NCI-H1930 (cell line): ENCODE data around the gene TRIM41.
"Not testable (repeated sequence)": the region's sequence is repeated elsewhere in the genome, so short reads cannot be mapped to it uniquely, and the experiment has no call there.

Experiments
- DNase-seq, 2 experiments: peaks; one replicate each; lab custom pipeline; 2025; lab: John Stamatoyannopoulos, UW

The TRIM41 gene

DNA sequence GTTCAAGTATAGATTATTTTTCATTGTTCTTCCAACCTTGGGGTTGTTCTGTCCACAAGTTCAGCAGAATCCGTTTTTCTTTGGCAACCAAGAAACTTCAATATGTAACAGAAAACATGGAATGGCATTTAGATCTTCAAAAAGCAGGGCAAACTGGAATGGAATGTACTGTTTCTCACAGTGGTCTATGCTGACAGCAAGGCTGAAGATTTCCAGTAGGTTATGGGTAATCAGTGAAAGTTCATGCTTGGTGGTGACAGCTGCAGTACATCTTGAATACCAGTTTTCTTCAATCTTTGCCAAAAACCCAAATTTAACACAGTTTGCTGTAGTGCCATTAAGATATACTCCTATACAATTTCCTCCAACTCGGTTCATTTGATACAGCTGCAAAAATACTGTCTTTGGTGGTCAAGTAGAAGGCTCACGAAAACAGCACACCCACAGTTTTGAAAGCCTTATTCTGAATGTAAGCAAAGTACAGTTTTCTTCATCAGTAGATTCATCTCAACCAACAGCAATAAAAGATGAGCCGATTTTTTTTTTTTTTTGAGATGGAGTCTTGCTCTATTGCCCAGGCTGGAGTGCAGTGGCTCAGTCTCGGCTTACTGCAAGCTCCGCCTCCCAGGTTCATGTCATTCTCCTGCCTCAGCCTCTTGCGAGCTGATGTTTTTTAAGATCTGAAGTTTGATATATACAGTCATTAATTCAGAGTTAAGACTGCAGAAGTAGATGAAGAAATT lies 32.9 kb downstream of the TRIM41 start:
- DNase-seq = no peak

DNA sequence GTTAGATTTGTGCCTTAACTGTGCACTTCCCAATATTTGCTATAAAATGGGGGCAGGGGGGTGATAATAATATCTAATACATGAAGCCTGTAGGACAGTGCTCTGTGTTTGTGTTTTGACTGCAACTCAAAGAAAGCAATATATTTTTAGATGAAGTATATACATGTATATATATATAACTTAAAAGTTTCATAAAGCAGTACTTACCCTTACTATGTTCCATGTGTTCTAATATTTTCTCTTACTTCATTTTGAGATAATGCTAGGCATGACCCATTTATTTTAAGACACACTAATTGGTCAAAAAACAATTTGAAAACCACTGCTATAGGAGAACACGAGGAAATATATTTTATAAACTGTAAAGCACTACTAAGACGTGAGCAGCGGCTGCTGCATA lies 35.5 kb downstream of the TRIM41 start:
- no peak for DNase-seq

DNA sequence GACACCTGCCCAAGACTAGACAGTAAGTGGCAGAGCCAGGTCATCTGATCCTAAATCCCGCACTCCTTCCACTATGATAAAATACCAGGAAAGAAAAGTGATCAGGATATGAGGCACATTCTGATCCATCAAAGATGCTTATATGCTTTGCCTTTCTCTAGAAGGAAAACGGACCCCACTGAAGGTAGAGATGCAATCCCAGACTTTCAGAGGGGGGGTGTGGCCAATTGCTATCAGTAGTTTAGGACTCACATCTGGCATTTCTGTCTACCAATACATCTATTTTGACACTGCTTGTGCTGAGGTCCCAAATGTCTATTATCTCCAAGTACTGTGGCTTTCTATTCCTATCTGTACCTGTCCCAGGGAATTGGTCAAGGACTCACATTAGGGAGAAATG lies 36.2 kb downstream of the TRIM41 start:
- no peak for DNase-seq

DNA sequence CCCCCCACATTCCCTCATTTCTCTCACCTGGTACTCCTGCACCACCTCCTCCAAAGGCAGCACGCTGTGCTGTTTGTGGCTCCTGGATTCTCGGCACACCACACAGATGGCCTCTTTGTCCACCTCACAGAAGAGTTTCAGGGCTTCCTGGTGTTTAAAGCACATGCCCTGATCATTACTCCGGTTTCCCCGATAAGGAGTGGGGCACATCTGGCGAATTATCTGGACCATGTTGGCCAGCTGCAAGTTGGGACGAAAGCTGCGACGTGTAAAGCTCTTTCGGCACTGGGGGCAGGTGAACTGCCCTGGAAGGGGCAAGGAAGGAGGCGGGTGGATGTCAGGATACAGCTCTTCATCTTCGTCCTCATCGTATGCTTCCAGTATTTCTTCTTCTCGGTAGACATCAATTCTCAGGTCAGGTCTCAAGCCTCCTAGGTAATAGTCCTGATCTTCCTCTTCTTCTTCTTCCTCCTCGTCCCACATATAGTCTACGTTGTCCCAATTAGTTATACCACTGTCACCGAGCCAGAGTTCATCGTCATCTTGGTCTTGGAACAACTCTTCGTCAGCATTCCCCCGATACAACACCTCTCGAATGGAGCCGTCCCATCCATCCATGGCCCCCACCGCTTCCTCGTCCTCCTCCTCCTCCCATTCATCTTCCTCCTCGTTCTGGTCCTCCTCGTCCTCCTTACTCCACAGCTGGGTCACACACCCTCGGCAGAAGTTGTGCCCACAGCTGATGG lies 37.1 kb downstream of the TRIM41 start:
- DNase-seq = no peak

DNA sequence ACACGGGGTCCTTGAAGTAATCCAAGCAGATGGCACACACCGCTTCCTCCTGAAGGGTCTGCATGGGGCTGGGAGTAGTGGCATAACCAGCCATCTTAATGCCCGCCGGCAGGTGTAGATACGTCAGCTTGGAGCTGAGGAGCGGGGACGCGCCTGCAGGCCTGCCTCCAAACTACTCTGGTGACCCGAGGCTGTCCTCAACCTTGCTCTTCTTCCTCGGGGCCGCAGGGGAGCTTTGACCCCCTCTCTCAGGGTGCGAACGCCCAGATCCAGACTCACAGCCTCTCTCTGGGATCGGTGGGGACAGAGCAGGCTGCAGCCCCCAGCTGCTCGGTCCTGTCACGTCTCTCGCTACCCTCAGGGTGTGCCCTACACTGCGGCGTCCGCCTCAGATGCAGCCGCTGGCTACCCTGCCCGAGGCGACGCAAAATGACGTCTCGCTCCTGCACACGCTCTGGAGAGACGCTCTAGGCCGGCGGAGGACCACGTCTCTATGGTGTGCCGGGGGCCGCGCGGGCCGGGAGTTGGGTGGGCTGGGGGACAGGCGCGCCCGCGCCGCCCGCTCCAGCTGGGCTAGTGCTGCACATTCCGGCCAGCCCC lies 37.7 kb downstream of the TRIM41 start, which contains the start of gene TRIM52:
TRIM52 (minus strand) TSS at position 424 of the 600 bp plus-strand sequence; CDS start at position 94, 330 bp downstream.
- no peak for DNase-seq

DNA sequence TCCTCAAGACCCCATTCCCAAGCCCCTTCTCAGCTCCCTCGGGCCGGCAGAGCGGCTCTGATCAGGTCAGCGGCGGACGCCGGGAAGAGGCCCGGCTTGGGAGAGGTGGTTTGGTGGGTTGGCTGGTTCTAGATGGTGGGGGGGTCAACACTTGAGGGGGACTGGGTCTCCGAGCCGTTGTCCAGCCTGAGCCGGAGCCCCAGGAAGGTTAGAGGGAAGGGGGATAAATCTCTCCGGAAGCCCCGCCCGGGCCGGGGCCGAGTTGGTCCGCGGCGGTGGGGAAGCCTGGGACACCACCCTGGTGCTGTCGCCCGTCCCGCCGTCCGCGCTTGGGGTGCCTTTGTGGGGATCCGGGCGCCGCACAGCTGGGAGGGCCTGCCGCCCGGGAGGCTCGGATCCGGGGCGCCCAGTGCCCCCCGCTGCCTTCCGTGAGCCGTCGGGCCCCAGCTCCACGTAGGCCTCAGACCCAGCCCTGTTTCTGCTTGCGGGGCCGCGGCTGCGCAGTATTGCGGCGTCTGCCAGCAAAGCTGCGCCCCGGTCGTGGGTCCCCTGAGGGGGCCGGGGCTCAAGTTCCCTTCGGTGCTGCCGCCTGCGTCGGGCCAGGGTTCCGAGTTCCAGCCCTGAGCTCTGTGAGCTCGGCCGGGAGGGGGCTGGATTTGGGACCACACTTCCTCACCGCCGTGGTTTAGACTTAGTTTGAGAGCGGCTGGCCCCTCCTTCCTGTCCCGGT lies 38.4 kb downstream of the TRIM41 start:
- DNase-seq = no peak

DNA sequence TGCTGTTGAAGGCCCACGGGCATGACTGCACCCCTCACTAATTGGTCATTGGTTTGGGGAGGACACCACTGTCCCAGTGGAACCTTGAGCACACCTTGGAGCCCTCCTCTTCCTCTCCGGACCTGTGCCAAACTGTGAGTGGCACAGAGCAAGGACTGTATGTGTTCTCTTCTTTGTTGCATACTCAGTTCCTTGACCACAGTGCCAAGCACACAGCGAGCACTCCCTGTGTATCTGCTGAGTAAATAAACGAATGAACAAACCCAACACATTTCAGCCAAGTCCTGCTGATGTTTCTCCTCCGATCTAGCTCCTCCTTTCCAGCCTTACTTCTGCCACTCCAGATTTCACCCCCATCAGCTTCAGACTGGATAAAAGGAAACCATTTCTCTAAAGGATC lies 40.6 kb downstream of the TRIM41 start:
- DNase-seq = no peak

DNA sequence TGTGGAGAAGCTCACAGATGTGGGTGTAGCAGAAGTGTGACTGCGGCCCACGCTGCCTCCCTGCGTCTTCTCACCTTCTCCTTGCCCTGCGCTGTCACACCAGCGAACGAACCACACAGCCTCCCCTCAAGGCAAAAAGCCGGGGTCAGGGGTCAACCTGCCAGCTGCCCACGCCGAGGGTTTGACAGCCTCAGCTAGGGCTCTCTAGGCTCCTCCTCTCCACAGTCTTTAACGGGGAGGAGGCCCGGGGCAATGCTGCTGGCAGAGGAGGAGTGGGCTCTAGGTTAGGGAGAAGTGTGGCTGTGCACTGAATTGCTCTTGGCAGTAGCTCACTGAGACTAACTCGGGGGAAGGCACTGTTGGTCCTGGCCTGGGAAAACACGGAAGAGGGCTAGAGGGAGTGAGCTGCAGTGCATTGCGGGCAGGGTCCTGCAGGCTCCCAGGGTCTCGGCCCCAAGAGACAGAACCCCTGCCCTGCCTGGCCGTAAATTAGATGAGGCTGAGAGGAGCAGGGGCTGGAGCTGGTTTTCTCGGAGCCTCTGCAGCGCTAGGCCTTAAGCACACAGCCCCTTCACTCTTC lies 42.1 kb downstream of the TRIM41 start:
- DNase-seq = no peak

DNA sequence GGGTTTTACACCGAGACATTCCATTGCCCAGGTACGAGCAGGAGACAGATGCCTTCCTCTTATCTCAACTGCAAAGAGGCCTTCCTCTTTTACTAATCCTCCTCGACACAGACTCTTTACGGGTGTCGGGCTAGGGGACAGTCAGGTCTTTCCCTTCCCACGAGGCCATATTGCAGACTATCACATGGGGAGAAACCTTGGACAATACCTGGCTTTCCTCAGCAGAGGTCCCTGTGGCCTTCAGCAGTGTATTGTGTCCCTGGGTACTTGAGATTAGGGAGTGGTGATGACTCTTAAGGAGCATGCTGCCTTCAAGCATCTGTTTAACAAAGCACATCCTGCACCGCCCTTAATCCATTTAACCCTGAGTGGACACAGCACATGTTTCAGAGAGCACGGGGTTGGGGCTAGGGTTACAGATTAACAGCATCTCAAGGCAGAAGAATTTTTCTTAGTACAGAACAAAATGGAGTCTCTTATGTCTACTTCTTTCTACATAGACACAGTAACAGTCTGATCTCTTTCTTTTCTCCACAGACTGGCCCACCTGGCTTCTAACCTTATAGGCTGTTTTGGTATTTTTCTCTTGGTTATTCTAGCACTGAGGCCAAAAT lies 44.3 kb downstream of the TRIM41 start:
- DNase-seq = not testable (repeated sequence)

DNA sequence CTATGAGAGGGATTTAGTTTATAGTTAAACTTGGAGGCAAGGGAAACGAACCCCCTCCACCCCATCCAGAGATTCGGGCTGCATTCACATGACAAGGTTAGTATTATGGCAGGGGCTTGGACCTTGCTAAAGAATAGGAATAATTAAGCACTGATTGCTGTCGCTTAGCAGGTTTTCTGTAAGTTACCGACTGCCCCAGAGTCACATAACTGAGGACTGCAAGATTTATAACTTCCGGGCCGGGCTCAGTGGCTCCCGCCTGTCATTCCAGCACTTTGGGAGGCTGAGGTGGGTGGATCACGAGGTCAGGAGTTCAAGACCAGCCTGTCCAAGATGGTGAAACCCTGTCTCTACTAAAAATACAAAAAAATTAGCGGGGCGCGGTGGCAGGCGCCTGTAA lies 44.8 kb downstream of the TRIM41 start:
- DNase-seq = not testable (repeated sequence)

DNA sequence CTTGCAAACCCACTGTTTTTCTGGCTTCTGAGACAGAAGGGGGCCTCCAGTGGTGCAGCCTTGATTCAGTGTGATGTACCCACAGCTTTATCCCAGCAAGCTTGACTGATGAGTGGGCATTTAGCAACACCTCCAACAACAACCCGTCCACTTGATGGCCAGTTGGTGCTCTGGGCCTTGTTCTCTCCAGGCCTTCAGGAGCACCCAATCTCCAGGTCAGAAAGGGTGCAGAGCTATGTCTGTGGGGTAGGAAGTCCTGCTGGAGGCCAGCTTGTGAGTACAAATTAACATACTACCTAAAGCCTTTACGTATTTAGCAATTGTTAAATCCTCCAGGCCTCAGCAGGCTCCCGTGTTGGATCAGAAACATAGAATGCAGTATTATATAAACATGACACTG lies 48.0 kb downstream of the TRIM41 start:
- DNase-seq = no peak

DNA sequence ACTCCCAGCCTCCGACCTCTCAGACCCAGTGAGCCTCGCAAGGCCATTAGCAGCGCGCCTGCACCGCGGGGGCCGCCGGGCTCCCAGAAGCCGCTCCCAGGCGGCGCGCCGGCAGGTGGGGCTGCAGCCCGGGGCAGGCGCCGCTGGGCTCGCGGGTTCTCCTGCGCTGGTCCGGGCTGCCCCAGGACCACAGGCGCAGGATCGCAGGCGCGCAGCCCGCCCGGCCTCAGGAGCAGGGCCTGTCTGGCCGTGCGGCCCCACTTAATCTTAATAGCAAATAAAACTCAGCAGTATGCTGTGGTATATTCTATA lies 50.3 kb downstream of the TRIM41 start:
- not testable (repeated sequence) for DNase-seq

DNA sequence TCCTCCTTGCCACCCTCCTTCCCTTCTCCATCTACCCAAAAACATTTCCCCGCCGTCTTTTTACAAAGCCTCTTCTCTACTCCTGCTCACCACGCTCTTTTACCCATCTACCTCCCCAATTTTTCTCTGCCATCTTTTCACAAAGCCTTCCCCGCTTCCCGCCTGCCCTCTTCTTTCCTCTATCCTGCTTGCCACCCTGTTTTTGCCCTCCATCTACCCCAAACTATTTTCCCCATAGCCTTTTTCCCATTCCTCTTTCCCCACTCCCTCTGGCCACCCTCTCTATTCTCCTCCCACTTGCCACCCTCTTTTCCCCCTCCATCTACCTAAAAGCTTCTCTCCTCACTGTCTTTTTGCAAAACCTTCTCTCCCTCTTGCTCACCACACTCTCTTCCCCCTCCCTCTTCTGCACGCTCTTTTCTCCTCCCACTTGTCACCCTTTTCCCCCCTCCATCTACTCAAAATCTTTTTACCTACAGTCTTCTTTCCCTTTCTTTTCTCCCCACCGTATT lies 57.2 kb downstream of the TRIM41 start:
- DNase-seq = no peak

DNA sequence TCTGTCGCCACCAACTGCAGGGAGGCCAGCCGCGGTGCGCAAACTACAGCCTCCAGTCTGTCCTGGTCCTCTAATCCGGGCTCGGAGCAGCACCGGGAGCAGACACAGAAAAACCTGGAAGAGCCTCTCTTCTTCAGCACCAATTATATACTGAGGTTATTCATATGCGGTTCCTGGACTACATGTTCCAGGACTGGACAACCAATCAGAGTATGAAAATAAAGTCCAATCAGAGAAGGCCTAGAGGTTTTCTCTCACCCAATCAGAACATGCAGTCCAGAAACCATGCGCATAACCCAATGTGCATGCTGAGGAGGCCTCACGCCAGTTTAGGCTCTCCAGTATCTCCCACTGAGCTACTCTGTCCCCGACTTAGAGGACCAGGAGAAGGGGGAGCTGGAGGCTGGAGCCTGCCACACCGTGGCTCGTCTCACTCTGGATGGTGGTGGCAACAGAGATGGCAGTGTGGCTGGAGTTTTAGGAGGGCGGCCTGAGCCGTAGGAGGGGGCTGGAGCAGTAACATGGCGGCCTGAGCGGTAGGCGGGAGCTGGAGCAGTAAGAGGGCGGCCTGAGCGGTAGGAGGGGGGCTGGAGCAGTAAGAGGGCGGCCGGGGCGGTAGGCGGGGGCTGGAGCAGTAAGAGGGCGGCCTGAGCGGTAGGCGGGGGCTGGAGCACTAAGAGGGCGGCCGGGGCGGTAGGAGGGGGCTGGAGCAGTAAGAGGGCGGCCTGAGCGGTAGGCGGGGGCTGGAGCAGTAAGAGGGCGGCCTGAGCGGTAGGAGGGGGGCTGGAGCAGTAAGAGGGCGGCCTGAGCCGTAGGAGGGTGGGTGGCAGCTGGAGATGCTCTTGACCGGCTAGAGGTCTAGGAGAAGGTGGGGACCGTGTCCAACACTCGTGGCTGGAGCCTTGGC lies 58.2 kb downstream of the TRIM41 start:
- no peak for DNase-seq

DNA sequence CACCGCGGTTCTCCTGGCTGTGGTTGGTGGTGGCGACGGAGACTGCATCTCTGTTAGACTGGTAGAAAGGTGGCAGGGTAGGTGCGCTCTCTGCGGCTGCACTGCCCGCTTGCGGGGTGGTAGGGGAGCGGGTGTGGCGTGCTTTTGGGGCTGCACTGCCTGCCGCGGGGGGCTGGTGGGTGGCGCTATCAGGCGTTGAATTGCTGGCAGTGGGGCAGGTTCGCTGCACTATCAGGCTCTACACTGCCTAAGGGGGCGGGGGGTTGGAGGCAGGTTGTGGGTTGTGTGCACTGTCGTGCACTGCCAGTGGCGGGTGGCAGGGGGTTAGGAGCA lies 58.9 kb downstream of the TRIM41 start:
- no peak for DNase-seq

DNA sequence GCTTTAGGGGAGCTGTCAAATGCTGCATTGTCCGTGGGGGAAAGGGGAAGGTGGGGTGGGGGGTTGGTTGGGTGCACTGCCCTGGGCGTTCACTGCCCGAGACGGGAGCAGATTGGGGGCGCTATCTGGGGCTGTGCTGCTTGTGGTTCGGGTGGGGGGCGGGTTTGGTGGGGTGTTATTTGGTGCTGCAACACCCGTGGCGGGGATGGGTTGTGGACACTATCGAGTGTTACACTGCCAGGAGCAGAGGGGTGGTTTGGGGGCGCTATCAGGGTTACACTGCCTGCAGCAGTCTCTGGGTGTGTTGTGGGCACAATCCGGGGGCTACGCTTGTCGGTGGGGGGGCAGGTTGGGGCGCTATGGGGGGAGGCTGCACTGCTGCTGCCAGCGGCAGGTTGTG lies 59.3 kb downstream of the TRIM41 start:
- not testable (repeated sequence) for DNase-seq

DNA sequence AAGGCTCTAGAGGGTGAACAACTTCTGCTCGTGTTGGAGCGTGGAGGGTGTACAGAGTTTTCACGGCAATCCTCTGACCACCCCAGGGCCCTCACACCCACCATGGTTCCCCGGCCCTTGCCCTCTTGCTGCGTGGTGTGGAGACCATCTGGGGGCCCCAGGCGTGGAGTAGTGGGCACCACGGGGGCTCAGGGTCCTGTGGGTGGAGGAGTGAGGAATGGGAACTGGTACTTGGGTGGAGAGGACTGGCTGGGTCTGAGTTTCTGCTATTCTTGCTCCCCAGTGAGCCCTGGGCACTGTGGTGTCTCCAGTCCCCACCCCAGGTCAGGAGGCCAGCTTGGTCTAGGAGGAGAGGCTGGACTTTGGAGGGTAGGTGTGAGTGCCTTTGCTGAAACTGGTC lies 59.8 kb downstream of the TRIM41 start:
- no peak for DNase-seq

DNA sequence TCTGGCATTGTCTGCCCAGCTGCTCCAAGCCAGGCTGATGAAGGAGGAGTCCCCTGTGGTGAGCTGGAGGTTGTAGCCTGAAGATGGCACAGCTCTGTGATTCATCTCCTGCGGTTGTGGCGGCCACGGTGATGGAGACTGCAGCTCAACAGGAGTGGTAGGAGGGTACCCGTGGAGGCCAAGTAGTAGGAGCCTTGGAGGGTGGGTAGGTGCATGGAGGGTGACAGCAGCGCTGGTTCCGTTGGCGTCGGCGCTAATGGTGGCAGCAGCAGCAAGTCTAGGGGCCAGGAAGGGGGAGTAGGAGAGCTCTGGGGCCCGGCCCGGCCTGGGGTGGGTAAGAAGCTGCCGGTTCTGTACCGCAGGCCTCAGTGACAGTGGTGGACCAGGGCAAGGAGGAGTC lies 60.3 kb downstream of the TRIM41 start:
- no peak for DNase-seq

DNA sequence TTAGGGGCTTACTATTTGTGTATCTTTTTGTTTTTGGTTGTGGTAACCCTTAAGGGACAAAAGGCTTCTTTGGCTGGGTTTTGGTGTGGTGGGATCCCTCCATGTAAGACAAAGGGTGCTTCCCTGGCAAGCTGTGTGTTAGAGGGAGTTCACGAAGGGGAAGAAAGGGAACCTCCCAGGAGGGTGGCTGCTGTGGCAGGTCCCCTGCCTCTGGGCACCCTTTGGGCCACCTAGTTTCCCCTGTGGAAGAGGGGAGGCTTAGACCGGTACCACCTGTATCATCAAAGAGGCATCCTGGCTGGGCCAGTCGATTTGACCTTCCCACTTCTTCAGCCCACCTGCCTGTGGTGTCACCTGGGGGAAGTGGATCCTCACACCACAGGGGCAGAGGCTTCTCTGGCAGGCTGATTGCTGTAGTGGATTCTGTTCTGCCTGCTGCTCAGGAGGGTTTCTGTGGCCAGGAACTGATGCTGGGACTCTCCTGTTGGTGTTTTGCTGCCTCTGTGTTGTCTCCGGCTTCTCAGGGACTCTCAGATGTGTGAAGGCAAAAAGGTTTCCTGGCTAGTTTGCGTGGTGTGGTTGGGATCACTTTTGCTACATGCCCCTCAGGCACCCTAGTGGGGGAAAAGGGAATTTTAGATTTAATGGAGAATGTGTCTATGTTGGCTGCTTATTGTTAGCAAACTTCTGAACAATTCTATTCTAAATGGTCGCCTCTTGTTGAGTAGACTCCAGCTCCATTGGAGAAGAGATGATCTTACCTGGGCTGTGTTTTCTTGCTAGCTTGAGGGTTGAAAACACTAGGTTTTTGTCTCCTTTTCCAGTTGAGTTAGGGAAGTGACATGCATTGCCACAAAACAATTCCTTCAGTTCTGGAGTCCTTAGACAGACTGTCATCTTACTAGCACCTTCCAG lies 61.0 kb downstream of the TRIM41 start:
- DNase-seq = not testable (repeated sequence)
